Right lobe of liver (tissue), 4 donors: ENCODE data around the gene RPS6KA2.

Experiments
- CTCF ChIP-seq, 4 donors: fragments of 200-600 bp in 3 of 4; fragments of 450-650 bp in 1 of 4; IDR thresholded peaks; one replicate each; pipeline versions ENCODE4 v1.5.1 to v1.8.0; 2016 to 2022; ENCODE audit warnings: antibody characterized with exemption in 4 of 4, mild to moderate bottlenecking in 2 of 4
- POLR2A ChIP-seq: fragments of 450-650 bp; IDR thresholded peaks from one replicate; pipeline ENCODE4 v1.6.1; 2017; ENCODE audit warnings: antibody characterized with exemption, mild to moderate bottlenecking
- donor health status: DM: no; HTN: no; CAD: no.
- donor health status: DM: no; HTN: no; CAD: no.
- donor health status: DM: no; HTN: yes; CAD: no.

- TF ChIP-seq CTCF (IDR thresholded peaks at IDR 0.05), result no peak
- no peak for TF ChIP-seq POLR2A
These were observed 36.5 kb upstream of the RPS6KA2 start for GRCh38 chr6:166663568-166663967.
